ENCODE measurements around the gene USP49.

The USP49 gene

DNA sequence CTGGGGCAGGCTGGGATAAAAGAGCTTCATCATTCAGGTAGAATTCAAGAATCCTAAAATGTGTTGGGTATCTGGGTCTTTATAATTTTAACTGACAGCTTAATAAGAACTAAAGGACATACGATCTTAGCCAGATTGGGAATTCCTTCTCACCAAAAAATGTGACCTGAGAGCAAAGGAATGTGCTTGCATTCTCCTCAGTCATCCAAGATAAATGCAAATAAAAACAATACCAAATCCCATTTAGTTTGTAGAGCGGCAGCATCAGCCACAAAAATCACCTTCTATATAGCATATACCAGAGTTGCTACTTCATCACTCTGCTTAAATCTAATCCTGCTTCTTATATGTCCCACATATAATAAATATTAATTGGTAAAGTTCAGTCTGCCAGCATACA is 16.9 kb downstream of the USP49 start:
- Histone ChIP-seq H3K4me2 (ENCODE audit: low read depth, low read length, poor library complexity, severe bottlenecking) (no peak overlapping the region), H3K9ac (ENCODE audit: low read depth, low read length, poor library complexity, severe bottlenecking) (no peak overlapping the region), H3K36me3 (ENCODE audit: insufficient read depth, low read length) (no peaks in the 10 kb centered on the region), H3K9me2 (replicated peaks; ENCODE audit: low read depth, low read length) (no peaks in the 10 kb centered on the region), H3F3A (ENCODE audit: low read depth) (no peaks in the 10 kb centered on the region), H4K20me1 (ENCODE audit: insufficient read depth, low read length, poor library complexity, severe bottlenecking) (no peaks in the 10 kb centered on the region), H3K4me3 (ENCODE audit: low read length, poor library complexity, severe bottlenecking) (no peak overlapping the region), H3K27me3 (ENCODE audit: insufficient read depth, low read length, poor library complexity, severe bottlenecking) (no peaks in the 10 kb centered on the region), H3K9me3 (ENCODE audit: insufficient read depth, low read depth, low read length) (no peaks in the 10 kb centered on the region), H3K79me2 (ENCODE audit: insufficient read depth, low read length) (peaks cover 12% of the 10 kb centered on the region; the same call in 1 of the 2 replicates), H3K4me1 (ENCODE audit: insufficient read depth, low read length, poor library complexity, severe bottlenecking) (no peaks in the 10 kb centered on the region), H2AFZ (ENCODE audit: low read length) (no peak overlapping the region)
- no peak for TF ChIP-seq EZH2phosphoT487 (IDR thresholded peaks at IDR 0.05; ENCODE audit: borderline replicate concordance)
- TF ChIP-seq, protein P1, sequence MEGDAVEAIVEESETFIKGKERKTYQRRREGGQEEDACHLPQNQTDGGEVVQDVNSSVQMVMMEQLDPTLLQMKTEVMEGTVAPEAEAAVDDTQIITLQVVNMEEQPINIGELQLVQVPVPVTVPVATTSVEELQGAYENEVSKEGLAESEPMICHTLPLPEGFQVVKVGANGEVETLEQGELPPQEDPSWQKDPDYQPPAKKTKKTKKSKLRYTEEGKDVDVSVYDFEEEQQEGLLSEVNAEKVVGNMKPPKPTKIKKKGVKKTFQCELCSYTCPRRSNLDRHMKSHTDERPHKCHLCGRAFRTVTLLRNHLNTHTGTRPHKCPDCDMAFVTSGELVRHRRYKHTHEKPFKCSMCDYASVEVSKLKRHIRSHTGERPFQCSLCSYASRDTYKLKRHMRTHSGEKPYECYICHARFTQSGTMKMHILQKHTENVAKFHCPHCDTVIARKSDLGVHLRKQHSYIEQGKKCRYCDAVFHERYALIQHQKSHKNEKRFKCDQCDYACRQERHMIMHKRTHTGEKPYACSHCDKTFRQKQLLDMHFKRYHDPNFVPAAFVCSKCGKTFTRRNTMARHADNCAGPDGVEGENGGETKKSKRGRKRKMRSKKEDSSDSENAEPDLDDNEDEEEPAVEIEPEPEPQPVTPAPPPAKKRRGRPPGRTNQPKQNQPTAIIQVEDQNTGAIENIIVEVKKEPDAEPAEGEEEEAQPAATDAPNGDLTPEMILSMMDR (conservative IDR thresholded peaks at IDR 0.05; ENCODE audit: low read length), result no peak

DNA sequence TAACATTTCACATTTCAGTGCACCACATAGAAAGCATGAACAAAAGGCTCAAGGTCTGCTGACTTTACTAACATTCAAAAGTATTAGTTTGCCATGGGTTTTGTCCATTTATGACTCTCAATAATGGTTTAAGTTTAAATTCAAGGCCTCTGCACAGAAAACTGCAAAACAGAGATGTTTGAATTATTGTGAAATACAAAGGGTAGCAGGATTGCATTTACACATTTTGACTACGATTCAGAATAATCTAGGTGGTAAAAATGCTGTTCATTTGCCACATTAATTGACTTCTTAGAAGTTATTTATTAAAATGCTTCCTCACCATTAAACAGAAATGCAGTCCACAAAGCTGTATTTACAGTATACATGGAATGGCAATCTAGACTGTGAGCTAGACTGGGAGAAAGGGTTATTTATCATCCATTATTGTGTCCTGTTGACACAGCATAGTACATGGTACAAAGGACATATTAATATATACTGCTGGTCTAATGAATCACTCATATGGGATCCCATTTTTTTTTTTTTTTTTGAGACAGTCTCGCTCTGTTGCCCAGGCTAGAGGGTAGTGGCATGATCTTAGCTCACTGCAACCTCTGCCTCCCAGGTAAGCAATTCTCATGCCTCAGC is 18.0 kb downstream of the USP49 start:
- H3K4me1 ChIP-seq (ENCODE audit: insufficient read depth, low read length, poor library complexity, severe bottlenecking), result no peaks in the 10 kb centered on the region
- H3K79me2 ChIP-seq (ENCODE audit: insufficient read depth, low read length), result peaks cover 12% of the 10 kb centered on the region; the same call in 1 of the 2 replicates
- H3K27me3 ChIP-seq (ENCODE audit: insufficient read depth, low read length, poor library complexity, severe bottlenecking), result no peaks in the 10 kb centered on the region
- no peaks in the 10 kb centered on the region for H4K20me1 ChIP-seq (ENCODE audit: insufficient read depth, low read length, poor library complexity, severe bottlenecking)
- no peaks in the 10 kb centered on the region for H3K9me3 ChIP-seq (ENCODE audit: insufficient read depth, low read depth, low read length)
- no peak overlapping the region for H3K4me2 ChIP-seq (ENCODE audit: low read depth, low read length, poor library complexity, severe bottlenecking)
- TF ChIP-seq, protein P1 (conservative IDR thresholded peaks at IDR 0.05; ENCODE audit: low read length), result no peak
- TF ChIP-seq EZH2phosphoT487 (IDR thresholded peaks at IDR 0.05; ENCODE audit: borderline replicate concordance), result no peak
- H3K36me3 ChIP-seq (ENCODE audit: insufficient read depth, low read length), result peaks cover under 1% of the 10 kb centered on the region; the same call in 1 of the 2 replicates
- no peak overlapping the region for H3K9ac ChIP-seq (ENCODE audit: low read depth, low read length, poor library complexity, severe bottlenecking)
- no peaks in the 10 kb centered on the region for H3F3A ChIP-seq (ENCODE audit: low read depth)
- no peaks in the 10 kb centered on the region for H3K9me2 ChIP-seq (replicated peaks; ENCODE audit: low read depth, low read length)
- no peak overlapping the region for H2AFZ ChIP-seq (ENCODE audit: low read length)
- no peak overlapping the region for H3K4me3 ChIP-seq (ENCODE audit: low read length, poor library complexity, severe bottlenecking)

DNA sequence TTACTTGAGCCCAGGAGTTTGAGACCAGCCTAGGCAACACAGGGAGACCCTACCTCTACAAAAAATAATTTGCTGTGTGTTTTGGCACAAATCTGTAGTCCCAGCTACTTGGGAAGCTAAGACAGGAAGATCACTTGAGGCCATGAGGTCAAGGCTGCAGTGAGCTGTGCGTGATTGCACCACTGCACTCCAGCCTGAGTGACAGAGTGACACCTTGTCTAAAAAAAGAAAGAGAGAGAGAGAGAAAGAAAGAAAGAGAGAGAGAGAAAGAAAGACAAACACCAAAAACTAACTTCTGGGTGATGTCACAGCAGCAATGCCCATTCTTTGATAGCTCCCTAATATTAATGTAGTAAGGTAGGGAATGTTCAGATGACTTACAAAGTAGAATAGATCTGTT is 20.4 kb downstream of the USP49 start:
- H2AFZ ChIP-seq (ENCODE audit: low read length), result no peak overlapping the region

More for the DNA sequence above, 20.4 kb downstream of the USP49 start:
- Histone ChIP-seq H3F3A (ENCODE audit: low read depth) (no peaks in the 10 kb centered on the region), H3K9me2 (replicated peaks; ENCODE audit: low read depth, low read length) (no peaks in the 10 kb centered on the region), H4K20me1 (ENCODE audit: insufficient read depth, low read length, poor library complexity, severe bottlenecking) (no peaks in the 10 kb centered on the region), H3K4me2 (ENCODE audit: low read depth, low read length, poor library complexity, severe bottlenecking) (no peak overlapping the region), H3K9ac (ENCODE audit: low read depth, low read length, poor library complexity, severe bottlenecking) (no peak overlapping the region), H3K4me1 (ENCODE audit: insufficient read depth, low read length, poor library complexity, severe bottlenecking) (no peaks in the 10 kb centered on the region), H3K79me2 (ENCODE audit: insufficient read depth, low read length) (peaks cover 10% of the 10 kb centered on the region; the same call in 1 of the 2 replicates), H3K27me3 (ENCODE audit: insufficient read depth, low read length, poor library complexity, severe bottlenecking) (no peaks in the 10 kb centered on the region), H3K36me3 (ENCODE audit: insufficient read depth, low read length) (peaks cover 9% of the 10 kb centered on the region; the same call in 1 of the 2 replicates), H3K4me3 (ENCODE audit: low read length, poor library complexity, severe bottlenecking) (no peak overlapping the region), H3K9me3 (ENCODE audit: insufficient read depth, low read depth, low read length) (no peaks in the 10 kb centered on the region)
- TF ChIP-seq, protein P1 (conservative IDR thresholded peaks at IDR 0.05; ENCODE audit: low read length), result no peak
- TF ChIP-seq EZH2phosphoT487 (IDR thresholded peaks at IDR 0.05; ENCODE audit: borderline replicate concordance), result no peak

Measured in Loucy (cell line).